ENCODE results near the gene FGF14.

Gene FGF14

DNA sequence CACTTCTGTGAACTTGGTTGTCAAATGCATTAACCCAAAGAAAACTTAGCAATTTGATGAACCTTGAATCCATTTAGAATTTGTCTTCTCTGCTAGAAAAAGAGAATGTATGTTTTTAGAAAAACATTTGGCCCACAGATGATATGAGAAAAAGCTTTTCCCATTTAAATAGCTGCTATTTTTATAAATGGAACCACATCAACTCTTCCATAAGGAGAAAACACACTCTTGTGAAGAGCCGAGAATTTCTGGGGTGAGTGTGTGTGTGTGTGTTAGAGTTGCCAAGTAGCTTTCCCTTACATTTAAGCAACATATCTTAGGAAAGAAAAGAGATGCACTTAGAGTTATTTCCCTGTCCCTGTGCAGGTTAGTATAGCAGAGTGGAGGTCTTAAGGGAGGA, 626.6 kb downstream of the FGF14 start:
- no peak overlapping the region for H3K4me2 ChIP-seq (ENCODE audit: low read depth, low read length, poor library complexity, severe bottlenecking)
- H2AFZ ChIP-seq (ENCODE audit: low read depth, low read length, severe bottlenecking), result no peak overlapping the region
- H3K36me3 ChIP-seq (ENCODE audit: low read length), result no peaks in the 10 kb centered on the region
- H3K9me2 ChIP-seq (replicated peaks; ENCODE audit: insufficient read depth, low read length), result no peaks in the 10 kb centered on the region
- H3K27me3 ChIP-seq (ENCODE audit: low read length), result no peaks in the 10 kb centered on the region
- no peaks in the 10 kb centered on the region for H3F3A ChIP-seq (ENCODE audit: insufficient read depth)
- H4K20me1 ChIP-seq (ENCODE audit: low read depth, low read length), result no peaks in the 10 kb centered on the region
- TF ChIP-seq, protein P1, sequence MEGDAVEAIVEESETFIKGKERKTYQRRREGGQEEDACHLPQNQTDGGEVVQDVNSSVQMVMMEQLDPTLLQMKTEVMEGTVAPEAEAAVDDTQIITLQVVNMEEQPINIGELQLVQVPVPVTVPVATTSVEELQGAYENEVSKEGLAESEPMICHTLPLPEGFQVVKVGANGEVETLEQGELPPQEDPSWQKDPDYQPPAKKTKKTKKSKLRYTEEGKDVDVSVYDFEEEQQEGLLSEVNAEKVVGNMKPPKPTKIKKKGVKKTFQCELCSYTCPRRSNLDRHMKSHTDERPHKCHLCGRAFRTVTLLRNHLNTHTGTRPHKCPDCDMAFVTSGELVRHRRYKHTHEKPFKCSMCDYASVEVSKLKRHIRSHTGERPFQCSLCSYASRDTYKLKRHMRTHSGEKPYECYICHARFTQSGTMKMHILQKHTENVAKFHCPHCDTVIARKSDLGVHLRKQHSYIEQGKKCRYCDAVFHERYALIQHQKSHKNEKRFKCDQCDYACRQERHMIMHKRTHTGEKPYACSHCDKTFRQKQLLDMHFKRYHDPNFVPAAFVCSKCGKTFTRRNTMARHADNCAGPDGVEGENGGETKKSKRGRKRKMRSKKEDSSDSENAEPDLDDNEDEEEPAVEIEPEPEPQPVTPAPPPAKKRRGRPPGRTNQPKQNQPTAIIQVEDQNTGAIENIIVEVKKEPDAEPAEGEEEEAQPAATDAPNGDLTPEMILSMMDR (IDR thresholded peaks at IDR 0.05; ENCODE audit: insufficient read depth, low read length, poor library complexity, severe bottlenecking), result no peak
- TF ChIP-seq EZH2phosphoT487 (conservative IDR thresholded peaks at IDR 0.05; ENCODE audit: low read length), result no peak
- no peaks in the 10 kb centered on the region for H3K9me3 ChIP-seq (ENCODE audit: insufficient read depth, low read length)
- H3K9ac ChIP-seq (ENCODE audit: low read length), result no peak overlapping the region
- no peak overlapping the region for H3K4me3 ChIP-seq (ENCODE audit: insufficient read depth, low read length, poor library complexity, severe bottlenecking)
- no peak overlapping the region for H3K27ac ChIP-seq (ENCODE audit: low read depth, low read length)
- H3K79me2 ChIP-seq (ENCODE audit: insufficient read depth, low read length), result no peaks in the 10 kb centered on the region

DNA sequence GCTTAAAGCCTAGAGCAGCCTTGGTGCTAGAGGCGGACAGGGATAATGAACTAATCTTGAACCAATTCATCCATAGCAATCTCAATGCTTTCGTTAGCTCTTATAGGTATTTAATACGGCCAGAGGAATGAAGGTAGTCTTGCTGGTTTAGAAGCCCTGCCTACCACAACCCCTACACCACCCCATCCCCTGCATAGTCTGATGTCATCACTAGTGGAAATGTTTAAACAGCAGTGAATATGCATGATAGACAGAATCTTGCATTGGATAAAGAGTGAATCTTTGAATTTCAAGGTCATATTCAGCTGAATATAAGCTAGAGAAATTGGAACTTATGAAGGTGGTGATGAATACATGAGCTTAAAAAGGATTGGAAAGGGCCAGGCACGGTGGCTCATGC, 627.5 kb downstream of the FGF14 start:
- TF ChIP-seq, protein P1 (IDR thresholded peaks at IDR 0.05; ENCODE audit: insufficient read depth, low read length, poor library complexity, severe bottlenecking), result no peak
- no peak for TF ChIP-seq EZH2phosphoT487 (conservative IDR thresholded peaks at IDR 0.05; ENCODE audit: low read length)
- no peaks in the 10 kb centered on the region for H3K9me3 ChIP-seq (ENCODE audit: insufficient read depth, low read length)
- no peak overlapping the region for H3K4me2 ChIP-seq (ENCODE audit: low read depth, low read length, poor library complexity, severe bottlenecking)
- no peak overlapping the region for H3K27ac ChIP-seq (ENCODE audit: low read depth, low read length)
- H3K9me2 ChIP-seq (replicated peaks; ENCODE audit: insufficient read depth, low read length), result no peaks in the 10 kb centered on the region
- no peaks in the 10 kb centered on the region for H3K27me3 ChIP-seq (ENCODE audit: low read length)
- no peaks in the 10 kb centered on the region for H3F3A ChIP-seq (ENCODE audit: insufficient read depth)
- H3K4me3 ChIP-seq (ENCODE audit: insufficient read depth, low read length, poor library complexity, severe bottlenecking), result no peak overlapping the region
- H3K36me3 ChIP-seq (ENCODE audit: low read length), result no peaks in the 10 kb centered on the region
- H4K20me1 ChIP-seq (ENCODE audit: low read depth, low read length), result no peaks in the 10 kb centered on the region
- H3K79me2 ChIP-seq (ENCODE audit: insufficient read depth, low read length), result no peaks in the 10 kb centered on the region
- H2AFZ ChIP-seq (ENCODE audit: low read depth, low read length, severe bottlenecking), result no peak overlapping the region
- no peak overlapping the region for H3K9ac ChIP-seq (ENCODE audit: low read length)

DNA sequence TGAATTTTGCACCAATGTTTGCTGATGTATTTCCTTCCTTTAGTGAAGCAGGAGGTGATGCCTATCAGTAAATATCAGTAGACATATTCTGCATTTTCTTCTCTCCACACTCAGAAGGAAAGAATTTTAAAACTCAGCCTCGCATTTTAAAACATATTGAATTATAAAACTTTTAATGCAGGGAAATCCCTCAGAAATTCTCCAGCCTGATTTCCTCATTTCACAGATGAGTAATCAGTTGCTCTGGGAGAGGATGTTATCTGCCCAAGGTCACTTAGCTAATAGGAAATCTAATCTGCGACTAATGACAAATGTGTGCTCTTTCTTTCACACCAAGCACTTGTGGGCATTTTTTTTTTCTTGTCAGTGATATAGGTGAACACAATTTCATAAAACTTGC, 628.8 kb downstream of the FGF14 start:
- Histone ChIP-seq H4K20me1 (ENCODE audit: low read depth, low read length) (no peaks in the 10 kb centered on the region), H3K36me3 (ENCODE audit: low read length) (no peaks in the 10 kb centered on the region), H3K4me2 (ENCODE audit: low read depth, low read length, poor library complexity, severe bottlenecking) (no peak overlapping the region), H3K9ac (ENCODE audit: low read length) (no peak overlapping the region), H3K79me2 (ENCODE audit: insufficient read depth, low read length) (no peaks in the 10 kb centered on the region), H3F3A (ENCODE audit: insufficient read depth) (no peaks in the 10 kb centered on the region), H2AFZ (ENCODE audit: low read depth, low read length, severe bottlenecking) (no peak overlapping the region), H3K27me3 (ENCODE audit: low read length) (no peaks in the 10 kb centered on the region), H3K9me3 (ENCODE audit: insufficient read depth, low read length) (no peaks in the 10 kb centered on the region), H3K4me3 (ENCODE audit: insufficient read depth, low read length, poor library complexity, severe bottlenecking) (no peak overlapping the region), H3K9me2 (replicated peaks; ENCODE audit: insufficient read depth, low read length) (no peaks in the 10 kb centered on the region), H3K27ac (ENCODE audit: low read depth, low read length) (no peak overlapping the region)
- TF ChIP-seq, protein P1 (IDR thresholded peaks at IDR 0.05; ENCODE audit: insufficient read depth, low read length, poor library complexity, severe bottlenecking), result no peak
- no peak for TF ChIP-seq EZH2phosphoT487 (conservative IDR thresholded peaks at IDR 0.05; ENCODE audit: low read length)
